ENCODE measurements around the gene FBH1.
"Not testable (repeated sequence)": the region's sequence is repeated elsewhere in the genome, so short reads cannot be mapped to it uniquely, and the experiment has no call there.

The FBH1 gene

DNA sequence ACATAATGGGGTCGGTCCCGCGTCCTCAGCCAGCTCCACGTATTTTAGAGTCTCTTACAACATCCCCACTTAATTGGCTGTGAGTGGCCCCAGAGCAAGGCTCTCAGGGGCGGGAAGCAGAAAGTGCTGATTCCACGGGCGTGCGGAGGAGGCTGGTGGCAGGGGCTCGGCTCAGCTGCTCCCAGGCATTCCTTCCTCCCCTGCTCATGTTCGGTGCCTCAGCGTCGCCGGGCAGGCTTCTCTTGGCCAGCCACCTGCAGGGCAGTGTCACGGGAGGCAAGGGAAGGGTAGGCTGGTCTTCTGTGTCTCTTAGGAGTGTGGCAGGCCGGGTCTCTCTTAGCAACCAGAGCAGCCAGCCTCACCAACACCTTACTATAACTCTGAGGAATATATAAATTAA is 53.5 kb downstream of the FBH1 start:
- DNase-seq, result no peak

DNA sequence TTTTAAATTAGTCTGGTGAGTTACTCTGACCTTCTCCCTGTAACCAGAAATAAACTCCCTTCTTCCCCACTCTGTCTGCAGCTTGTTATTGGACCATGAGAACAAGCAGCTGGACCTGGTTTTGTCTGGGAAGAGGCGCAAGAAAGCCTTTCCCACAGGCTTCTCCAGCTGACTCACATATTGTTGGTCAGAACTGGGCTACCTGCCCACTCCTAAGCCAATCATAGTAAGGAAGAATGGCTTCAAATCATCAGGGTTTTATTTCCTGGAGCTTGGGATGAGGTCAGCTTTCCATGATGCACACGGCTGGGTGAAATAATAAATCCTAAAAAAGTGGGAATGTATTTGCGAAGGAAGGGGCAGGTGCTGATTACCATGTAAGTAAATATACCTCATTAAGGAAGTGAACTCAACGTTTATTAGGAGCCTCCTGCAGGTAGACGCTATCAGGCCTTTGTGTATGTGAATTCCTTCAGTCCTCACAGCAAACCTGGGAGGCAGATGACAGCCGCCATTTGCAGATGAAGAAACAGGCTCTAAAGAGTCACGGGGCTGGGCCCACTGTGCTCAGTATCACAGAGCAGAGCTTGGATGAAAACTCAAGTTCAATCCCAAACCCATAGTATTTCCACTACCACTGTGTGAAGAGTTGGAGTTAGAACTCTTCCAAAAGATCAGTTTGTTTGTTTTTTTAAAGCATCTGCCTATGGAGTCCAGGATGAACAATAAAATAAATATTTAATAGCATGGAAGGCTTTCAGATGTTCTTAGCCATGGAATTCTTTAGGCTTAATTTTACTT is 54.5 kb downstream of the FBH1 start:
- DNase-seq, result no peak

DNA sequence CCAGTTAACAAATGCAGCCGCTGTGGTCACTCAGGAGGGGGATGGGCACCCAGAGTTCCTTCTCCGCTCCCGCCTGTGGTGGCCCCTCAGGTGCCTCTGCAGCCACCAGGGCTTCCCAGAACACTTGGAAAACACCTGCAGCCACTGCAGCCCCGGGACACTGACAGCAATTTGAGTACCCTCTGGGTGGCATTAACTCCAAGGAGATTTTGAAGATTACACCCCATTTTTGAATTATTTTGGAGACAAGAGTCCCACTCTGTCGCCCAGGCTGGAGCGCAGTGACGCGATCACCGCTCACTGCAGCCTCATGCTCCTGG is 55.1 kb downstream of the FBH1 start:
- no peak for DNase-seq

DNA sequence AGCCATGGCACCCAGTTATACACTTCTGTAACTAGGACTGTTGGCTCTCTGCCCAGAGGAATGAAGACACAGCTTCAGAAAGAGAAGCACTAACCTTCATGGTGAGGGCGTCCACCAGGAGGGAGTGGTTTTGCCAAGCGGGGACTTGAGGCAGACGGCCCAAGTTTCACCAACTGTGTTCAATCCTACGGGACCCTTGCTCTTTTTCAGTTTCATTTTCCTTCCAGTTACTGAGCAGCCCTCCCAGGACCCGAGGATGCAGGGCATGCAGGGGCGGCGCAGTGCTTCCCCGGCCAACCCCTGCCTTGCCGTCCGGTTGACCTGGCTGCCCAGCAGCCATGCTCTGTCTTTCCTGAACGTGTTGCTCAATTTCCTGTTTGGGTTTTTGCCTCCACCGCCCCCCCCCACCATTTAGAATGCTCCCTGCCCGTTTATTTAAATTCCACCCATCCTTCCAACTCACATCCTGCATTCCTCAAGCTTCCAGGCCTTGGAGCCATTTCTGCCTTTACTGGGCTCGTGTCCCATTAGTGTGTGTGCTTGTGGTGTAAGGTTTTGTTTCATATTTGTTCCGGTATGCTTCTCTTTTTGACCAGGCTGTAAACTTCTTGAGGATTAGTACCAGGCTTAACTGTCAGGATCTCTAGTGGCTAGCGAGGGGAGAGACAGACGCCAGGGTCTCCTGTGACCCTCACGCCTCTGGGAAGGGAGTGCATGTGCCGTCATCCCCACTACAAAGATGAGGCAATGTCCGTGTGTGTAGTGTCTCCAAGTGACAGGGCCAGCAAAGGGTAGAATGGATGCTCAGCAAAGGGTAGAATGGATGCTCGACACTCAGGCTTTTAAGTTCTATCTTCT is 55.7 kb downstream of the FBH1 start:
- no peak for DNase-seq

DNA sequence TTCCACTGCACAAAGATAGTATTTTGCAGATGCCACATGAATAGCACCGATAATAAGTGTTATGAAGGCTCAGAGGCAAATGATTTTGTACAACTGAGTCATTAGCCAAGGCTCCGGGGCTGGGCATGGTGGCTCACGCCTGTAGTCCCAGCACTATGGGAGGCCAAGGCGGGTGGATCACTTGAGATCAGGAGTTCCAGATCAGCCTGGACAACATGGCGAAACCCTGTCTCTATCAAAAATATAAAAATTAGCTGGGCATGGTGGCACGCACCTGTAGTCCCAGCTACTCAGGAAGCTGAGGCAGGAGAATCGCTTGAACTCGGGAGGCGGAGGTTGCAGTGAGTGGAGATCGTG is 56.4 kb downstream of the FBH1 start:
- DNase-seq, result not testable (repeated sequence)

DNA sequence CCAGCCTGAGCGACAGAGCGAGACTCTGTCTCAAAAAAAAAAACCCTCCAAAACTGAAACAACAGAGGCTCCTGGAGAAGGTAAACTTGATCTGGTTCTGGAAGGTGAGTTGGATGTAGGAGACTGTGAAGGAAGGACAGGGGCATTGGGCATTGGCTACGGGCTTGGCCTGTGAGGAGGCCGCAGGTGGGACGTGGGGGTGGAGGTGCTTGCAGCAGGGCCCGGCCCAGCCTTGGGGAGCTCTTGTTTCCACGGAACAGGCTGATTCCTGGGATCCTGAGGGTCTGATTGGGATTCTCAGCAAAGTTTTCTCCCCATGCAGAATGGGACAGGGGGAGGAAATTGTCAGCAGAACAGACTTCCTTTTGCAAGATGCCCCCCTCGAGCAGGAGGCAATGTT is 56.7 kb downstream of the FBH1 start:
- DNase-seq, result no peak

DNA sequence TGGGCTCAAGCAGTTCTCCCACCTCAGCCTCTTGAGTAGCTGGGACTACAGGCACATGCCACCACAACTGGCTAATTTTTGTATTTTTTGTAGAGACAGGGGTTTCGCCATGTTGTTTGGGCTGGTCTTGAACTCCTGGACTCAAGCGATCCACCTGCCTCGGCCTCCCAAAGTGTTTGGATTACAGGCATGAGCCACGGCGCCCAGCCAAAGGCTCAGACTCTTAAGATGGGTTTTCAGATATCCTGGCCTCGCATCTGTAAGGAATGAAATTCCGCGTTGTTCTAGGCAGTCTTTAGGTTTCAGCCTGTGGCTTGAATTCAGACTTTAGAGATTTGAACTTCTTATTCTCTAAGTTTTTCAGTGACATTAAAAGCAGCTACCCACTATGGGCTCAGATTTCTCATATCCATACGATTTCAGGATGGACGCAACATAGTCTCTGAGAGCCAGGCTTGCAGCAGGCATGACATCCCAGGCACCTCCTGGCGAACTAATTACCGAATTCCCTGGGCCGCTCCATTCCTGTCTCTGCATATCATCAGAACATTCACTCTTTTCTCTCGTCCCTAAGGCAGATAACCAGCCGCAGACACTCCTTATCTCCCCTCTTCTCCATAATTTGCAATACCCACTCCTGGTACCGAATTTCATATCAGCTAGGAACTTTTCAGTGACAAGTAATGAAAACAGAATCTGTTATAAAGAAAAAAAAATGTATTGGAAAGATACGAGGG is 57.6 kb downstream of the FBH1 start:
- no peak for DNase-seq

DNA sequence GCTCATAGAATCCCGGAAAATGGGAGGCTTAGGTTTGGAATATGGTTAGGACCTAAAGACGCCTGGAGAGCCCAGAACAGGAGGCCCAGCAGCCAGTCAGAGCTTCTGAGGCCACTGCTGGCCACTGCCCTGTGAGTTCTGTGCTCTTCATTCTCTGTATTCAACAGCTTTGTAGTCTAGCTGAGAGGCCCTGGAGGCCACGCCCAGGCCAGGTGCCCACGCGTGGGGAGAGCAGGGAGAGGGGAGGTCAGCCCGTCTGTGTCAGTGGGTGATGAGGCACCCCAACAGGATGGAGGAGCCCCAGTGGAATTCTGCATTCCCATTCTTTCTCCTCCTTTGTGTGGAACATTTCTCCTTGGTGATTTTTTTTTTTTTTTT is 58.2 kb downstream of the FBH1 start:
- DNase-seq, result no peak

DNA sequence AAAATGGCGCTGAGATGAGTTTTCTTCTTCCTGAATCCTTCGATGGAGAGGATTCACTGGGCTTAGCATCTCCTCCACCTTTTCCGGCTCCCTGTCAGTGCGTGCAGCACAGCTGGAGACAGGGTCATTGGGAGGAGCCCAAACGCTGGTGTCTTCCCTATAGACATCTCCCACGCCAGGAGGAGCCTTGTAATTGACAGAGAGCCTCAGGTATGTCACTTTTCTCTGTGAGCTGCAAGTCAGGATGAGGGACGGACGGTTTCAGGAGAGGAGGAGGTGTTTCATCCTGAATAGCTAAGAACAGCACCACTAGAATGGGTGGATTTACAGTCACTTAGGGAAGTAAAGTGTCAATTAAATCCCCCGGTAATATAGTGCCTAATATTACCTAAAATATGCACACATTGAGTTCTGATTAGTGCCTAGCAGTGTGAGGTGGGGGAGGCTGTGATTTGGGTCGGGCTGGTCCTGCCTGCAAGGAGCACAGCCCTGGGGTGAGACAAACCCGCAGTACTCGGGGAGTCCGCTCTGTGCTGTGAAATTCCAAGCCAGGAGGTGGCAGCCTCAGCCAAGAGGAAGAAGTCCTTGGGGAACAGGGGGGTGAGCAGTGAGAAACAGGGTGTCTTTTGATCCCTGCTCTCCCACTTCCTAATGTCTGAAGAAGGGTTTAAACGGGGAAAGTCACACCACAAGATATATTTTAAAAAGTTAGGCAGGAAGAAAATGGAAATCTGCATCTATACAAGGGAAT is 59.1 kb downstream of the FBH1 start:
- no peak for DNase-seq

DNA sequence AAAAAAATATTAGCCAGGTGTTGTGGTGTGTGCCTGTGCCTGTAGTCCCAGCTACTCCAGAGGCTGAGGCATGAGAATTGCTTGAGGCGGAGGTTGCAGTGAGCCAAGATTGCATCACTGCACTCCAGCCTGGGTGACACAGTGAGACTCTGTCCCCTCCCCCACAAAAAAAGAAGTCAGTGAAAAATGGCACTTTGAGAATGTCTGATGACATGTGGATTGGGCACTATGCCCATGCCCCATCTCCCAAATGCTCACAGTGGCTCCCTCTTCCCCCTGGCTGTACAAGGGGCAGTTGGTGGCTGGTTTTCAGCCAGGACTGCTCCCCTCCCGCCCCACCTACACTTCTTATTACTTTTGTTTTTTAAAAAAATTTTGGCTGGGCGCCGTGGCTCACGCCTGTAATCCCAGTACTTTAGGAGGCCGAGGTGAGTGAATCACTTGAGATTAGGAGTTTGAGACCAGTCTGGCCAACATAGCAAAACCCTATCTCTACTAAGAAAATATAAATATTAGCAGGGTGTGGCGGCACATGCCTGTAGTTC is 61.2 kb downstream of the FBH1 start:
- DNase-seq, result no peak

DNA sequence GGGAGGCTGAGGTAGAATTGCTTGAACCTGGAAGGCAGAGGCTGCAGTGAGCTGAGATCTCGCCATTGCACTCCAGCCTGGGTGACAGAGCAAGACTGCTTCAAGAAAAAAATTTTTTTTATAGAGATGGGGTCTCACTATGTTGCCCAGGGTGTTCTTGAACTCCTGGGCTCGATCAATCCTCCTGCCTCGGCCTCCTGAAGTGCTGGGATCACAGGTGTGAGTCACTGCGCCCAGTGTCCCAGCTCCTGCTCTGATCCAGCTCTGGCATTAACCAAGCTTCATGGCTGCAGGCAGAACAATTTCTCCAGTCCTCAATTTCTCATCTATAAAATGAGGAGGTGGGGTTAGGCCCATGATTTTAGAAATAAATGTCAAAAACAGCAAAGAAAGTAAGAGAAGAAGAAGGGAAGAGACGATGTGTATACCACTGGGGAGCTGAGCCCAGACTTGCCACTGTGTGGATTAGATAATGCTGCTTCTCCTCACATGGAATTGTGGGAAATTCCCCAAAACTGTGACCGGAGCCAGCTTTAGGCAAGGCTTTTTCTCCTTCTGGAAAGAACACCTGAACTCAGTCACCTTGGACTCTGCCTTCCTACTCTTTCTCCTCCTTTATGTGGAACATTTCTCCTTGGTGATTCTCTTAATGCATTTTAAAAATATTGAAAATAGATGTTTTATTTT is 61.8 kb downstream of the FBH1 start:
- DNase-seq, result no peak

DNA sequence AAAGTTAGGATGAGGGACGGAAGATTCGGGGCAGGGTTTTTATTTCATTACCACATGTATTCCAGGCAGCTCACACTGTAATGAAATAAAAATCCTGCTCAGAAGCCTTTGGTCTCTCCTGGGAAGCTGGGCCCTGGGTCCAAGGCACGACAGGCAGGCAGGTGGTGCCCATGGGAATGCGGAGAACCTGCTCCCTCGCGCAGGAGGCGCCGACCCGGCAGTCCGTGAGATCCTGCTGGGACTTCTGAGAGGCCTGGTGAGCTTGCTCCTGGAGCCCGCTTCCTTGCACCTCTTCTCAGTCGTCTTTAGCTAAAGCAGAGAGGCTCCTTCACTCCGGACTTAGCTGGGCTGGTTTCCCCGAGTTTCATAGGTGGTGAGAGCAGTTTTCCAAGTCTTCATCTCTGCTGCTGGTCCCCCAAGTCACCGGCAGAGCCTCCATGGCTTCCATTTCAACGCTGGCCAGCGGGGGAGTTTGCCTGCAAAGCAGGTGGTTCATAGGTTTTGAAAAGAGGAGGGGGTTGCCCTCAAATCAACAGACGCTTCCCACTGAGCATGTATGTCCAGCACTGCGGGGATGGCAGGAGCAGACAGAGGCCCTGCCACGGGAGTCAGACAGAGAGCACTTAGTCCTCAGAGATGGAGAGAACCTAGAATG is 62.8 kb downstream of the FBH1 start:
- no peak for DNase-seq

DNA sequence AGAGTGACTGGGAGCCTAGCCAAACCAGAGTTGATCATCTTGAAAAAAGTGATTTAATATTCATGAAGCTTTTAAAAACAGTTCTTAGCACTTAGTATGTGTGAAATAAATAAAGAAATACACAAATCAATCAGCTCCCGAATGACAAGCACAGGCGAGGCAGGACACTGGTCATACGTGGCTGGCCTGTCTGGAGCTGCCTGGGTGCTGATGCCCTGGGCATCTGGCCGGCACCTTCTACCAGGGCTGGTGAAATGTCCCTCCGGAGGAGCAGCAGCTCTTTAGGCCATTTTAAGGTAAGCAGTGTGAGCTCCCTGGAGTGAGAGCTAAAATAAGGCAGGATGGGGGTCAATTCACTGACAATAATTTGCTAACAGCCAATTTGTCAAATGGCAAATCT is 63.6 kb downstream of the FBH1 start:
- DNase-seq, result no peak

DNA sequence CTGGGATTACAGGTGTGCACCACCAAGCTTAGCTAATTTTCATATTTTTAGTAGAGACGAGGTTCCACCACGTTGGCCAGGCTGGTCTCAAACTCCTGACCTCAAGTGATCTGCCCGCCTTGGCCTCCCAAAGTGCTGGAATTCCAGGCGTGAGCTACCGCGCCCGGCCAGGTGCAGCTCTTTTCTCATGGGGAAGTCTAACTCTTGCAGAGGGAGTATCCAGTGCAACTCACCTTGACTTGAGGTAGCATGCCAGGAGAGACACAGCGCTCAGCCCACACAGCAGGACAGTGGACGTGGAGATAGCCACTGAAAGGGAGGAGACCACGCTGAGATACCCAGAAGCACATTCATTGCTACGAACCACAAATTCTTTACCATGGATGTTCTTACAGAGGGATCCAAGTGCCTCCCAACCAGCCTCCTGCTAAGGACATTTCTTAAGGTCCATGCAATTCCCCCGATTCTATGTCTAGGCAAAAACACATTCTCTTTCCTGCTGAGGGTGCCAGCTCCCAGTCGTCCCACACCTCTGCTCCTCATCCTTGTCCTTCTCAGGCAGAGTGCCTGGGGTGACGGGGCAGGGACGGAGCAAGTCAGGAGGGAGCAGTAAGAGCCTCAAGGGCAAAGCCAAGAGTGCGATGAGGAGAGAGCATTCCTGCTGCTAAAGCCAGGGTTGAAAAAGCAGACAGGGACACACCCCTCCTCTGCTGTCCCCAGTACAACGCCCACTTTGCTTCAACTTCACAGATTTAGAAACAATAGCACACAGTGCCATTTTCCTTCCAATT is 66.3 kb downstream of the FBH1 start:
- DNase-seq, result no peak

DNA sequence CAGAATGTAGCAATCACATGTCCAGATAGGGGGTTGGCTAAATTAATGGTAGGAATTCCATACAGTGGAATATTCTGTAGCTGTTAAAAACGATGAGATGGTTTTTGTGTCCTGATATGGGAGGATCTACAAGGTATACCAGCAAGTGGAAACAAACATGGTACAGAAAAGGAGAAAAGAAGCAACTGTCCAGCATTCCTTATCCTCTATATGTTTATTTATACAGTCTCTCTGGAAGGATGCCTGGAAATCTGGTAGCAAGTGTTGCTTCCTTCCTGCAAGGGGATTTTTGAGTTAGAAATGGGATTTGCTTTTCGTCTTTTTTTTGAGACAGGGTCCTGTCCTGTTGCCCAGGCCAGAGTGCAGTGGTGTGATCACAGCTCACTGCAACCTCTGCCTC is 68.0 kb downstream of the FBH1 start:
- no peak for DNase-seq

DNA sequence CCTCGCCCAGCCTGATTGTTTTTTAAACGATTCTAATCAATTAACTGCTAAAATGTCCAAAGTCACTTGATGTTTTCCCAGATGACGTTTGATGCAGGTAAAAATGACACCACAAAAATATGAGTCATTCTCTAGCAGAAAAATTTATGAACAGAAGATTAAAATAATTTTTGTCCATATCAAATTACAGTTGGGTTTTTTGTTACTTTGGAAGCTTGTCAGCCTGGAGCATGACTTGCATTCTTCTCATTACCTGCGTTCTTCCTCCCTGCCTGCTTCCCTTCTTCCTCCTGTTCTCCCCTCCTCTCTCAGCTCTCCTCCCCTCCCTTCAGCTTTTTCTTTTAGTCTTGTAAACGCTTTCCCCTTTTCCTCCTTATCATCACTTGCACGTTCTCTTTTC is 68.6 kb downstream of the FBH1 start:
- no peak for DNase-seq

DNA sequence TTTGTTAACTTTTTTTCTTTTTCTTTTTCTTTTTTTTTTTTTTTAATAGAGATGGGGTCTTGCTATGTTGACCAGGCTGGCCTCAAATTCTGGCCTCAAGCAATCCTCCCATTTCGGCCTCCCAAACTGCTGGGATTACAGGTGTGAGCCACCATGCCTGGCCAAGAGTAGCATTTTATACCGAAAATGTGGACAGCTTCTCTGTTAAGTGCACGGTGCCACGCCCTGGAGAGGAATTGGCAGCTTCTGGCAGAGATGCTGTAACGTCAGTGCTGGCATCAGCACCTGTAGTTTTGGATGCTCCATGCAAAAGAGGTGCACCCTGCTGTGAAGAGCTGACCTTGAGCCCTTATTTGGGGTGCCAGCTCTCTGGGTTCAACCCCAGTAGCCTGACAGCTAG is 69.1 kb downstream of the FBH1 start:
- DNase-seq, result no peak

DNA sequence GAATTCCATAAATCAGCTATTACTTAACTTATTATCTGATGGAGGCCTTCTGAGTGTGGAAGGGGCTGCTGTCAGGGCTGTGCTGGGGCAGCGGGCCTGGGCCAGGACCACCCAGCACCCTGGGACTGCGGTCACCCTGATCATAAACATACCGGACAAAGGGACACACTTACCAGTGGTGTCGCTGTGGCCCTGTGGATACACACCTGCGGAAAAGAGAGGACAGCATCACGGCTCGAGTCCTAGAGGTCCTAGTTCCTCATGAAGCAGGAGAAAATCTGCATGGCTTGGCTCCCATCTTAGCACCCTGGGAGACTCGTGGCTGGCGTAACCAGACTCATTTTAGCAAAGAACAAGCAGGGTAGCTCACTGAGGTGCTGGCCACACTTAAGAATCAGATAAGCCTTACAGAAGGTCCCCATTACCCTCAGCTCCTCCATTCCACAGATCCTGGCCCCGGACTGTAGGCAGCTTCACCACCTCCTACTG is 69.6 kb downstream of the FBH1 start:
- DNase-seq, result no peak

DNA sequence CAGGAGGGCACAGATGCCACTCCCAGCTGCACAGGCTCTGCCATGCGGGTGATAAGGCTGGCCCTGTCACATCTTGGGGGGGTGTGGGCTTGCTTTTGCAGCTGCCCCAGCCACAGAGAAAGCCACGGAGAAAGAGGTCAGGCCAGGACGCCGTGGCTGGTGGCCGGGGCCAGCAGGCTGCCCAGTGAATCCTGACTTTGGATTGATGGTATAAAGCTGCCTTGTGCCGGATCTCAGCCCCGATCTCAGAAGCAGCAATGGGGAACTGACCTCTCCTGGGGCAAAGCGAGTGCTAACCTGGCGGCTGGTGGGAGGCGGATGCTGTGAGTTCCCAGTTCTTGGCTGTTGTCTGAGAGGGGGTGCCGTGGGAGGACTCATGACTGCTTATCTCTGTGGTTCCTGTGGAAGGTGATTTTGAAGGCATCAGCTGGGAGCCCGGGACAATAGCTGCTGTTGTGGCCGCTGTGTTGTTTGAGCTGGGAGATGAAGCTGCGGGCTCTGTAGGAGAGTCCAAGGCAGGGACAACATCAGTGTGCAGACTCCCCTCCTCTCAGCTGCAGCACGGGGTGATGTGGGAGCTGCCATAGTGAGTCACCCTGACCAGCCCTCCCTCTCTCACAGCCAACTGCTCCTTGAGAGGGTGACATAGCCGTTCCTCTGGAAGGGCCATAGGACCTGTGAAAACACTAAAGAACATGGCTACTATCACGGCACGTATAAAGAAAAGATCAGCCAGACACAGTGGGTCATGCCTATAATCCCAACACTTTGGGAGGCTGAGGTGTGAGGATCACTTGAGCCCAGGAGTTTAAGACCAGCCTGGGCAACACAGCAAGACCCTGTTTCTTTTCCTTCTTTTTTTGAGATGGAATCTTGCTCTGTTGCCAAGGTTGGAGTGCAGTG is 70.3 kb downstream of the FBH1 start:
- DNase-seq, result no peak

DNA sequence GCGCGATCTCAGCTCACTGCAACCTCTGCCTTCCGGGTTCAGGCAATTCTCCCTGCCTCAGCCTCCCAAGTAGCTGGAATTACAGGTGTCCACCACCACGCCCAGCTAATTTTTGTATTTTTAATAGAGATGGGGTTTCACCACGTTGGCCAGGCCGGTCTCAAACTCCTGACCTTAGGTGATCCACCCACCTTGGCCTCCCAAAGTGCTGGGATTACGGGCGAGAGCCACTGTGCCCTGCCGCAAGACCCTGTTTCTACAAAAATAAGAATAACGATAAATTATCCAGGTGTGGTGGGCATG is 70.9 kb downstream of the FBH1 start:
- not testable (repeated sequence) for DNase-seq

Data from NCI-H510A (cell line).